T-helper 1 cell treated with Interleukin-12 subunit alpha and Interleukin-12 subunit beta and Interleukin-4 antibody, amounts not matched to agents 30 ng/mL and 1 ng/mL, for 36 hours (primary cell): Measurements from ENCODE around the gene TEX48. TPM values are rescaled to one million over a fixed set of nuclear protein-coding genes. Genes with fewer than 3 reads are reported as not detected.

ENCODE experiments used
- intact Hi-C: fragments of 100-400 bp; cut with micrococcal nuclease; formaldehyde crosslinking; loops from one replicate; pipeline ENCODE4 v1.15.1; 2024
- total RNA-seq: library from RNA; stranded (reverse); gene quantifications from 2 replicates; pipeline ENCODE4 v1.2.3, GENCODE V29; 2022

The TEX48 gene
- total RNA-seq, 1 donor from 2014 or later, result 0.91 TPM

- intact Hi-C loops, result no loop called here
Measured at GRCh38 chr9:114674076-114674797, 7.8 kb downstream of the TEX48 start.

- intact Hi-C loops, result no loop called here
Measured at GRCh38 chr9:114671605-114672004, 10.4 kb downstream of the TEX48 start.

- intact Hi-C loops, result no loop called here
Measured at GRCh38 chr9:114669961-114670360, 12.0 kb downstream of the TEX48 start.

- intact Hi-C loops, result no loop called here
Measured at GRCh38 chr9:114668146-114668545, 13.8 kb downstream of the TEX48 start.

- intact Hi-C loops, result no loop called here
Measured at GRCh38 chr9:114666851-114667250, 15.1 kb downstream of the TEX48 start.

GRCh38 chr9:114666401-114666800 is 15.6 kb downstream of the TEX48 start:
- intact Hi-C loops, result no loop called here

GRCh38 chr9:114664181-114664580 is 17.8 kb downstream of the TEX48 start:
- intact Hi-C loops, result loop anchor here (5.0 kb wide), 2 partner anchors 928 to 1908 kb away; no protein-coding TSS in a partner anchor

GRCh38 chr9:114662081-114662989 is 19.7 kb downstream of the TEX48 start:
- intact Hi-C loops, result loop anchor here (1.0 to 5.0 kb wide), 7 partner anchors 19 to 1999 kb away; no protein-coding TSS in a partner anchor

GRCh38 chr9:114657705-114658104 is 24.3 kb downstream of the TEX48 start, which contains the start of gene TEX53:
Gene TEX53 (minus strand): TSS chr9:114657805. CDS start chr9:114657774, 31 bp downstream.
- intact Hi-C loops, result no loop called here

GRCh38 chr9:114656301-114656700 is 25.7 kb downstream of the TEX48 start:
- intact Hi-C loops, result no loop called here

GRCh38 chr9:114655689-114656088 is 26.3 kb downstream of the TEX48 start:
- intact Hi-C loops, result no loop called here

- intact Hi-C loops, result loop anchor here (1.0 to 2.0 kb wide), 11 partner anchors 42 to 871 kb away; partner anchors contain the start of genes ATP6V1G1, TMEM268 and WHRN
Measured at GRCh38 chr9:114653556-114654159, 28.3 kb downstream of the TEX48 start.

GRCh38 chr9:114652776-114653555 is 29.0 kb downstream of the TEX48 start:
- intact Hi-C loops, result loop anchor here (1.0 to 2.0 kb wide), 11 partner anchors 42 to 872 kb away; partner anchors contain the start of genes ATP6V1G1, TMEM268 and WHRN

- intact Hi-C loops, result no loop called here
Measured at GRCh38 chr9:114643896-114644295, 38.1 kb downstream of the TEX48 start.

GRCh38 chr9:114643001-114643400 is 39.0 kb downstream of the TEX48 start:
- intact Hi-C loops, result no loop called here

- intact Hi-C loops, result no loop called here
Measured at GRCh38 chr9:114641967-114642366, 40.0 kb downstream of the TEX48 start.

GRCh38 chr9:114638404-114638803 is 43.6 kb downstream of the TEX48 start:
- intact Hi-C loops, result no loop called here

- intact Hi-C loops, result no loop called here
Measured at GRCh38 chr9:114634387-114634786, 47.6 kb downstream of the TEX48 start.

GRCh38 chr9:114633438-114634089 is 48.4 kb downstream of the TEX48 start:
- intact Hi-C loops, result no loop called here

GRCh38 chr9:114631166-114631565 is 50.8 kb downstream of the TEX48 start:
- intact Hi-C loops, result no loop called here
